ENCODE results near the gene TM2D1.
"Not testable (repeated sequence)": the region's sequence is repeated elsewhere in the genome, so short reads cannot be mapped to it uniquely, and the experiment has no call there.

The TM2D1 gene

DNA sequence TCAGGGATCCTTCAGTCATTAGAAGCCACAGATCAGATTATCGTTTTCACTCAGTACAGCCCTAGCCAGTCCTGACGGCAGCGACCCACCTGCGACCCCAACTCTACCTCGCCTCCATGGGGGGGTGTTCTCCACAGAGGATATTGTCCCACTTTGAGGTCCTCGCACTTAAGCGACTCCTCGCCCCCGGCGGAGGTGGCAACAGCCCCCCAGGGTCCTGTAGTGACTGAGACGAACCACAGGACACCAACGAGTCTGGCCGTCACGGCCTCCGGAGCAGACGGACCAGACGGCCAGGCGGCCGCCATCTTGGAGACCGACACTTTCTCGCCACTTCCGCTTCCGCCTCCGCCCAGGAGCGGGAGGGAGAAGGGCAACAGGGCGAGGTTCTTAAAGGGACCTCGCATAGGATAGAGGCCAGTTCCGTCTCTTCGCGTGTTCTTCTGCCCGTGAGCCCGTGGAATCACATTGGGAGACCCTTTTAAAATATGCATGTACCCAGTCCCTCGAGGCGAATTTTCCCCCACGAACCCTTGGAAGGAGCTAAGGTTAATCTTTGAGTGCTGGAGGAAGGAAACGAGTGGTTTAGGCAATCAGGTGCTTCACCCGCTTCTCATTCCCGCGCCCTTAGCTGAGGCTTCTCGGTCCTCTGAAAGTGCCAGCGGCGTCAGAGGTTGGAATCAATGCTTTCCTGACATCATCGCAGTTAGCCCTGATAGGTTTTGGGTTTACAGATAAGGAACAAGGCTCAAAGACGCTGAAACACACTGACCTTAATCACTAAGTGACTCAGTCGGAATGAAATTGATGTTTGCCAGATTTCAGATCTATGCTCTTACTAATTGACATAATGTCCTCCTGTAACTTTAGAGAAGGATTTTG is at the start of gene TM2D1:
Gene TM2D1 (minus strand): TSS at position 329 of the 882 bp plus-strand sequence. CDS start 21 bp downstream, at position 308.
- peak; percentile 94 for DNase-seq (ENCODE audit: low spot score)

- no peak for DNase-seq (ENCODE audit: low spot score)
Observed at GRCh38 chr1:61770131-61770530, 45.2 kb upstream of the TM2D1 start.

DNA sequence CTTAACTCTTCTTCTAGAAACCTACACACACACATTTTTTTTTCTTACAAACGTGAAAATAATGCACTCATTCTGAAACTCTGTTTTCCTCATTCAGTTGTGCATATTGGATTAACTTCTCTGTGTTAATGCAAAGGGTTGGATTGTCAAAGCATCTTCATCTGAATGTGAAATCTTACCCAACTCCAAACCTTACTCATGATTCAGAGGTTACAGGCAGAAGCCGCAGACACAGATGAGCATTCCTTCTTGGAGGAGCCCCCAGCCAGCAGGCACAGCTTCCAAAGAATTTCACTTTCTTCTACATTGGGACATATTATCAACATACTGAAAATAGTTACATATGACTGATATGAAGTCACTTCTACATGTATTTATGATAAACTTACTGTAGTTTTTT is 33.0 kb upstream of the TM2D1 start:
- no peak for DNase-seq (ENCODE audit: low spot score)

- no peak for DNase-seq (ENCODE audit: low spot score)
Observed at GRCh38 chr1:61756773-61757172, 31.8 kb upstream of the TM2D1 start.

GRCh38 chr1:61754545-61754944 is 29.6 kb upstream of the TM2D1 start:
- DNase-seq (ENCODE audit: low spot score), result no peak

GRCh38 chr1:61753998-61754508 is 29.1 kb upstream of the TM2D1 start:
- DNase-seq (ENCODE audit: low spot score), result no peak

- DNase-seq (ENCODE audit: low spot score), result no peak
Observed at GRCh38 chr1:61752921-61753389, 28.0 kb upstream of the TM2D1 start.

DNA sequence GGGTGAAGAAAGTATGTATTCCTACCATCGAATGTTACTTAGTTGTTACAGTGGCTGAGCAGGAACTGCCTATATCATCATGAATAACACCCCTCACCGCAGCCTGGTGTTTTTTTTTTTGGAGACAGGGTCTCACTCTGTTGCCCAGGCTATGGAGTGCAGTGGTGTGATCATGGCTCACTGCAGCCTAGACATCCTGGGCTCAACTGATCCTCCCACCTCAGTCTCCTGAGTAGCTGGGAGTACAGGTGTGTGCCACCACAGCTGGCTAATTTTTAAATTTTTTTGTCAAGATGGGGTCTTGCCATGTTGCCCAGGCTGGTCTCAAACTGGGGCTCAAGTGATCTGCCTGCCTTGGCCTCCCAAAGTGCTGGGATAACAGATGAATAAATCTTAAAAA is 24.6 kb upstream of the TM2D1 start:
- DNase-seq (ENCODE audit: low spot score), result no peak

DNA sequence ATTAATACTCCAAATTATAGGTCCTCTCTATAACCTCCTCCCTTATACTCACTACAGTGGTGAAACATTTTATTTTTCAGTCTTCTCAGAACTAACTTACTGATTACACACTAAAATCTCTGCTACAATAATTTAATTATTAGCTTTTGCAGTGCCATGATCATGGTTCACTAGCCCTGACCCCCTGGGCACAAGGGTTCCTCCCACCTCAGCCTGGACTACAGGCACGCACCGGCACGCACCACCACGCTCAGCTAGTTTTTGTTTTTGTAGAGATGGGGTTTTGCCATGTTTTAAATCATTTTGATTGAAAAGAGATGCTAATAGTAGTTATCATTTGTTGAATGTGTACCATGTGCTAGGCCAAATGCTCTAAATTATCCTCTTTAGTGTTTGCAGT is 23.6 kb upstream of the TM2D1 start:
- DNase-seq (ENCODE audit: low spot score), result no peak

- no peak for DNase-seq (ENCODE audit: low spot score)
Observed at GRCh38 chr1:61746813-61747212, 21.9 kb upstream of the TM2D1 start.

- no peak for DNase-seq (ENCODE audit: low spot score)
Observed at GRCh38 chr1:61743716-61744580, 19.0 kb upstream of the TM2D1 start.

DNA sequence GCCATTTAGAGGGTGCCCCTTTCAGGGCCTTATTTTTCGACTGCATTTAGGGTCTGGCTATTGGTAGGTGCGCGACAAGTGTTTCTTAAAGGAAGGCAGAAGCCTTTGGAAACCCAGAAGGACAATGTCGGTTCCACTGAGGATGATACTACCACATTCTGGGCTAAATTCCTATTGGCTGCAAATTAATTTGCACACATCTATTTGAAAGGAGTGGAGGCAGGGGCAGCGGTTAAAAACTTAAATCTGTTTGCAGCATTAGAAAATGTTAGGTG is 18.4 kb upstream of the TM2D1 start:
- DNase-seq (ENCODE audit: low spot score), result no peak

DNA sequence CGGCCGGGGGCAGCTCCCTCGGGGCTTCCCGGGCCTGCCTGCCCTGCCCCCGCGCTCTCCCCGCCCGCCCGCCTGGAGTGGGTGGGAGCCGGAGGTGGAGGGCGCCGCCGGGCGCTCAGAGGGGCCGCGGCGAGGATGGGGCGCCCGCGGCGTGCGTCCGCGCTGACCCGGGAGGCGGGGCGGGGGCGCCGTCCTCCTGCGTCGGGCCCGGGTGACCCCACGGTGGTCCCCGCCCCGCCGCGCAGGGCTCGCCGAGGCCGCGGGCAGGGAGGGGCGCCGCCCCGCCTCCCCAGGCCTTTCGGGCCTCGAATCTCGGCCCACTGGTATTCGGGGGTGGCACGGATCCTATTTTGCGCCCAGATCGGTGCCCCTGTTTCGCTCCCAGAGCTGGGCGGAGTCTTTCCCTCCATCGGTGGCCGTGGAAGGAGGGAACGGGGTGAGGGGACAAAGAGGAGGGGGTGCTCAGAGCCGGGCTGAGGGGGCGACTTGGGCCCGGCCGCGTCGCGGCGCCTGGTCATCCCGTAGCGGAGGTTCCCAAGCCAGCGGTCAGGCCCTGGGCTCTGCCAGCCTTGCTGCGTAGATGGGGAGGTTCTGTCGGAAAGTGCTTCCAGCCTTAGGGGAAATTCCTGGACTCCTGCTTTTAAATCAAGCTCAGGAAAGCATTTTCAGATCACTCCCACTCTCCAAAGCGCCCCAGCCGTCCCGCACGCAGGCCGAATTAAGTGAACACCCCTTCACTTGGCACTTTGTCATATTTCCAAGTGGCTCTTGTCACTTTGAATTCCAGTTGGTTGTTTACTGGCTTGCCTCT is 17.9 kb upstream of the TM2D1 start:
- no peak for DNase-seq (ENCODE audit: low spot score)

DNA sequence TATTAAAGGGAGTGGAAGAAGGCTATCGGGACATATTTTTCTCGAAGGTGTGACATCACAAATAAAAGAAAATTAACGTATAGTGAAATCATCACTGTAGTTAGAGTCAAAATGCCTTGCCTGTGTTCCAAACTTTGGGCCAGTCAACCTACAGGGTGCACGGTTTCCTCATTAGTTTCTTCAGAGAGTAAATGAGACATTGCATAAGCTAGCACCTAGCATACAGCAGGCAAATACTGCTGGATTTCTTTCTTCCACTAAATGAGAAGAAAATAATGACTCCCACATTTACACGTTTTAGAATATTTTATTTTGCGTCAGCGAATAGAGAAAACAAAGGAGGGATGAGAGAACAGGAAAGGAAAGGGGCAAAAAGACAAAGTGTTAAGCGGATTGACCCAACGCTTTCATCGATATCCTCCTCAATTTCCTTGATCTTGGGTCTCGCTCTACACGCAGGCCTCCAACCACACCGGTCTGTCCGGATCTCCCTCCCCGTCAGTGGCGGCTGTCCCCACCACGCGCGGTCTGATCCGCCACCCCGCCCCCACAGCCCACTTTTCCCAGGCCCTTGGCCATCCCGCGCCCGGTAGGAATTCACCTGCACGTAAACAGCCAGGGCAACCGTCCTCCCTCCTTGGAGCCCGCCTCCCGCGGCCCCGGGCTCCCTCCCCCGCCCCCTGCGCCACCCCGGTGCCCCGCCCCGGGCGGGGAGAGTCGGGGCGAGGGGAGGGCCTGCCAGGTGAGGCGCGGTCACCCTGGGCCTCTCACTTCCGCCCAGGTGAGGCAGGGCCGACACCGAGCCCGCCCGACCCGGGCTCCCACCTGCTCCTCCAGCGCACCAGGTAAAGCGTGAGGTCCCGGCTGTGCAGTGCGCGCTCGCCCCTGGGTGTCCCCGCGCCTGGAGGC is 17.0 kb upstream of the TM2D1 start, which contains the start of gene PATJ:
Gene PATJ (plus strand): TSS at position 770 of the 909 bp plus-strand sequence. CDS start 20,413 bp downstream, outside the sequence.
- no peak for DNase-seq (ENCODE audit: low spot score)

DNA sequence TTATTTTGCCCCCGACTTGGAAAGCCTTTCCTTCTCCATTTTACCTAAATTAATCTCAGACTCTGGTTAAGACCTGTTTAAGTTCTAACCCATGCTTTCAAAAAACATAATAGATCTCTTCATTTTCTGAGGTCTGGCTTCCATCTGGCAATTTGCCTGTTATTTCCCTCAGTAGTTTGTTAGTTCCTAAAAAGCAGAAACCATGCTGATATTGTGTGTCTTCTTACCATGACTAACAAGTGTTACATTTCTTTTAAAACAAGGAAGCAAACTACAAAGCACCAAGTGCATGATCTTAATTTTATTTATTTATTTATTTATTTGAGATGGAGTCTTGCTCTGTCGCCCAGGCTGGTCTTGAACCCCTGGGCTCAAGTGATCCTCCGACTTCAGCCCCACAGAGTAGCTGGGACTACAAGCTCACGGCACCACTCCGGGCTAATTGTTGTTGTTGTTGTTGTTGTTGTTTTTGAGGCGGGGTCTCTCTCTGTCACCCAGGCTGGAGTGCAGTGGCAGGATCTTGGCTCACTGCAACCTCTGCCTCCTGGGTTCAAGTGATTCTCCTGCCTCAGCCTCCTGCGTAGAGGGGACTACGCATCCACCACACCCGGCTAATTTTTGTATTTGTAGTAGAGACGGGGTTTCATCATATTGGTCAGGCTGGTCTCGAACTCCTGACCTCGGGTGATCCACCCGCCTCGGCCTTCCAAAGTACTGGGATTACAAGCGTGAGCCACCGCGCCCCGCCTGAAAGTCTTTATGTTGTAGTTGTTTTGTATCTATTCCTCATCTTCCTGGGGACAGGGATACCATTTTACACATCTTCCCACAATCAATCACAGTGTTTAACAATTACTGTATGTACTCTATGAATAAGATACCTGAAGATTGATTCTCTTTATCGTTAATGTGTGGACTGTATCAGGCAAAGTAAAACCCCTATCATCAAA is 16.1 kb upstream of the TM2D1 start:
- no peak for DNase-seq (ENCODE audit: low spot score)

DNA sequence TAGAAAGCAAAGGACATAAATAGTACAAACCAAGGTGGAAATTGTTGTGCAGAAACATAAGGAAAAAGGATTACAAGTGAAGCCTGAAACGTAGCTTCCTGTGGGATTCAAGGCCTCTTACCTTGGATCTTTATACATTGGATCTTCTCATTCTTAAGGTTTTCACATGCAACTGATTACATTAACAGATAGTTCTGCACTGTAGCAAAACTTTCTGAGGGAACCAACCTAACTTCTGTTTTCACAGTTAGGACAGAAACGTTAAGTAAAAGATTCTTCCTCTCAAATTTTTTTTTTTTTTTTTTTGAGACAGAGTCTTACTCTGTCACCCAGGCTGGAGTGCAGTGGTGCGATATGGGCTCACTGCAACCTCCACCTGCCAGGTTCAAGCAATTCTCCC is 7.8 kb upstream of the TM2D1 start:
- no peak for DNase-seq (ENCODE audit: low spot score)

- not testable (repeated sequence) for DNase-seq (ENCODE audit: low spot score)
Observed at GRCh38 chr1:61730679-61731078, 5.7 kb upstream of the TM2D1 start.

- DNase-seq (ENCODE audit: low spot score), result no peak
Observed at GRCh38 chr1:61727544-61727943, 2.6 kb upstream of the TM2D1 start.

DNA sequence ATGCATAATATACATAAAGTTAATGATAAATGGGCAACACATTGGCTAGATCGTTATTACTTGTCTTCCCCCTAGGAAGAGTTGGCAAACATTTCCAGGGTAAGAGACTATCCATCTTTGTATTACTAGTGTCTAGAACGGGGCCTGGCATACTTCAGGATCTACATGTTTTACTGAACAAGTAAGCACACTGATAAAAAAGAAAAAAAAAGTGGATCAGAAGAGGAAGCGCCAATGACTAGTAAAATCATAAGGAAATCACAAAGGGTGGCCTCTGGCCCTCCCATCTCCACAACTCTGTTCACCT is 482 bp downstream of the TM2D1 start:
- DNase-seq (ENCODE audit: low spot score), result no peak
